Keratinocyte (primary cell): ENCODE measurements around the gene TLE6. TPM values are rescaled to one million over a fixed set of nuclear protein-coding genes. Genes with fewer than 3 reads are reported as not detected.
A peak's percentile ranks its signal among the peaks of the same experiment; 100 is the strongest.

ENCODE experiments used
- DNase-seq: peaks from one replicate; pipeline ENCODE4 v3.0.0-alpha.2; 2011; ENCODE audit warnings: low read depth, missing footprints, low spot score
- FAIRE-seq: peaks from 2 replicates; lab custom pipeline; 2011; peaks lifted over from hg19 to GRCh38; lab: Jason Lieb, UNC
- H2AFZ ChIP-seq: 2 replicates; pipeline ENCODE4 v1.6.0; 2012; ENCODE audit warnings: low read length, control low read depth, inconsistent platforms; ENCODE audit not compliant: control insufficient read depth
- H3K27ac ChIP-seq: 2 replicates; pipeline ENCODE4 v1.5.1; 2011; ENCODE audit warnings: low read length; ENCODE audit not compliant: control insufficient read depth, insufficient read depth
- H3K27me3 ChIP-seq: 3 replicates; pipeline ENCODE4 v1.6.0; 2011; ENCODE audit warnings: low read length; ENCODE audit not compliant: control insufficient read depth, insufficient read depth; ENCODE audit errors: extremely low read depth
- H3K36me3 ChIP-seq, 2 experiments: 2 replicates in 1 of 2; 3 replicates in 1 of 2; pipeline ENCODE4 v1.5.1; 2011; ENCODE audit warnings: low read length in 2 of 2, mild to moderate bottlenecking in 1 of 2; ENCODE audit not compliant: control insufficient read depth in 2 of 2, insufficient read depth in 2 of 2; ENCODE audit errors: extremely low read depth in 1 of 2
- H3K4me1 ChIP-seq: 3 replicates; pipeline ENCODE4 v1.5.1; 2011; ENCODE audit warnings: low read length; ENCODE audit not compliant: control insufficient read depth, insufficient read depth; ENCODE audit errors: extremely low read depth
- H3K4me2 ChIP-seq: 3 replicates; pipeline ENCODE4 v1.6.0; 2011; ENCODE audit warnings: low read depth, low read length; ENCODE audit not compliant: control insufficient read depth, insufficient read depth; ENCODE audit errors: extremely low read depth
- H3K4me3 ChIP-seq, 3 experiments: fragments of 200-600 bp in 1 of 3; sonication (generic) in 1 of 3; 2 replicates in 2 of 3; 3 replicates in 1 of 3; pipeline ENCODE4 v1.5.1; 2011 to 2016; ENCODE audit warnings: low read length in 3 of 3, mild to moderate bottlenecking in 3 of 3, control low read depth in 2 of 3, inconsistent platforms in 1 of 3, low read depth in 1 of 3, mixed read lengths in 1 of 3, mixed run types in 1 of 3, moderate library complexity in 1 of 3; ENCODE audit not compliant: control insufficient read depth in 2 of 3, insufficient read depth in 2 of 3; ENCODE audit errors: extremely low read depth in 1 of 3
- H3K79me2 ChIP-seq: 2 replicates; pipeline ENCODE4 v1.6.0; 2012; ENCODE audit warnings: low read length; ENCODE audit not compliant: control insufficient read depth, insufficient read depth
- H3K9ac ChIP-seq: 3 replicates; pipeline ENCODE4 v1.6.0; 2011; ENCODE audit warnings: low read length; ENCODE audit not compliant: control insufficient read depth, insufficient read depth; ENCODE audit errors: extremely low read depth
- H3K9me1 ChIP-seq: 3 replicates; pipeline ENCODE4 v1.6.0; 2011; ENCODE audit warnings: low read length; ENCODE audit not compliant: control insufficient read depth, insufficient read depth; ENCODE audit errors: extremely low read depth
- H3K9me3 ChIP-seq: 2 replicates; pipeline ENCODE4 v1.5.1; 2012; ENCODE audit warnings: low read depth, low read length; ENCODE audit not compliant: control insufficient read depth
- H4K20me1 ChIP-seq: 3 replicates; pipeline ENCODE4 v1.6.0; 2011; ENCODE audit warnings: low read length; ENCODE audit not compliant: control insufficient read depth, insufficient read depth; ENCODE audit errors: extremely low read depth
- EZH2 ChIP-seq: IDR thresholded peaks from one replicate; pipeline ENCODE4 v1.6.1; 2012; ENCODE audit warnings: inconsistent platforms, mild to moderate bottlenecking, low read length, moderate library complexity
- dilution Hi-C: fragments of 300-500 bp; cut with MboI; formaldehyde crosslinking; loops from one replicate; pipeline ENCODE4 v1.7.0; 2020; ENCODE audit warnings: low sequenced_read_pairs; ENCODE audit not compliant: extremely low pct_ligation_motif_present
- polyA plus RNA-seq, 5 experiments: library from polyadenylated mRNA; depleted of rRNA in 3 of 5; stranded (reverse) in 3 of 5; stranded (forward) in 1 of 5; unstranded in 1 of 5; fragments of >200 nt; gene quantifications; 1 replicate in 1 of 5; 2 replicates in 3 of 5; 3 replicates in 1 of 5; pipeline versions ENCODE4 v1.2.1 to v1.2.3, GENCODE V29; 2011 to 2012; ENCODE audit warnings: missing spikeins in 2 of 5, low read depth in 1 of 5, low replicate concordance in 1 of 5
- TF ChIP-seq, protein P1 (sequence below), 3 experiments: IDR thresholded peaks in 1 of 3; conservative IDR thresholded peaks in 1 of 3; optimal IDR thresholded peaks in 1 of 3; 2 replicates in 2 of 3; 3 replicates in 1 of 3; pipeline versions ENCODE3 to v1.5.1; 2011; ENCODE audit warnings: low read length in 3 of 3, mild to moderate bottlenecking in 3 of 3, moderate library complexity in 2 of 3, control low read depth in 1 of 3, inconsistent platforms in 1 of 3; ENCODE audit not compliant: insufficient read depth in 2 of 3; ENCODE audit errors: extremely low read depth in 1 of 3

TLE6 gene
- polyA plus RNA-seq, 1 donor (not counting 4 experiments of a cell fraction or from before 2014, with no cell fraction given), result 1.2 TPM

DNA sequence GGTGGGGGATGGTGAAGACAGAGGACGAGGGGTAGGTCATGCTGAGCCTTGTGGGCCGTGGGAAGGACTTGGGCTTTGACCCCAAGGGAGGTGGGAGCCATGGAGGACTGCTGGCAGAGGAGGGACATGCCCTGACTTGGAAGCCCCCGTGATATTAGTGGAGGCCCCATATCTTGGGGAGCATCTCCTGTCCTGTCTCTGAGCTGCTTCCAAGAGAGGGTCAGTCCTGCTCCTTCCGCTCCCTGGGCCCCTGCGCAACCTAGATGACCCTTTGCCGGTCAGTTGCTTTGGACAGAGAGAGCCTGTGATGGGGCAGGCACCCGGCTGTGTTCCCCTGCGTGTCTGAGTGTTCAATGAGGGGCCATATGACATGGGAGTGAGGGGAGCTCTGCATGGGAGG, 5.2 kb downstream of the TLE6 start:
- peak overlapping the region; percentile 3 for H2AFZ ChIP-seq
- H3K9me1 ChIP-seq, result no peaks in the 10 kb centered on the region
- no peaks in the 10 kb centered on the region for H3K27me3 ChIP-seq
- FAIRE-seq (no peak), DNase-seq (no peak)
- H3K9ac ChIP-seq, result no peak overlapping the region
- H3K27ac ChIP-seq, result no peak overlapping the region
- H3K4me1 ChIP-seq, result peaks cover 19% of the 10 kb centered on the region
- no peaks in the 10 kb centered on the region for H3K79me2 ChIP-seq
- dilution Hi-C loops, result no loop called here
- no peak for TF ChIP-seq EZH2
- TF ChIP-seq, protein P1, sequence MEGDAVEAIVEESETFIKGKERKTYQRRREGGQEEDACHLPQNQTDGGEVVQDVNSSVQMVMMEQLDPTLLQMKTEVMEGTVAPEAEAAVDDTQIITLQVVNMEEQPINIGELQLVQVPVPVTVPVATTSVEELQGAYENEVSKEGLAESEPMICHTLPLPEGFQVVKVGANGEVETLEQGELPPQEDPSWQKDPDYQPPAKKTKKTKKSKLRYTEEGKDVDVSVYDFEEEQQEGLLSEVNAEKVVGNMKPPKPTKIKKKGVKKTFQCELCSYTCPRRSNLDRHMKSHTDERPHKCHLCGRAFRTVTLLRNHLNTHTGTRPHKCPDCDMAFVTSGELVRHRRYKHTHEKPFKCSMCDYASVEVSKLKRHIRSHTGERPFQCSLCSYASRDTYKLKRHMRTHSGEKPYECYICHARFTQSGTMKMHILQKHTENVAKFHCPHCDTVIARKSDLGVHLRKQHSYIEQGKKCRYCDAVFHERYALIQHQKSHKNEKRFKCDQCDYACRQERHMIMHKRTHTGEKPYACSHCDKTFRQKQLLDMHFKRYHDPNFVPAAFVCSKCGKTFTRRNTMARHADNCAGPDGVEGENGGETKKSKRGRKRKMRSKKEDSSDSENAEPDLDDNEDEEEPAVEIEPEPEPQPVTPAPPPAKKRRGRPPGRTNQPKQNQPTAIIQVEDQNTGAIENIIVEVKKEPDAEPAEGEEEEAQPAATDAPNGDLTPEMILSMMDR (optimal IDR thresholded peaks at IDR 0.05 in 1 of 3, IDR thresholded peaks at IDR 0.05 in 1 of 3, conservative IDR thresholded peaks at IDR 0.05 in 1 of 3; ENCODE audit: extremely low read depth in 1 of 3, insufficient read depth in 2 of 3, low read length in 3 of 3), result no peak
- no peaks in the 10 kb centered on the region for H3K9me3 ChIP-seq
- no peak overlapping the region for H3K4me2 ChIP-seq
- no peaks in the 10 kb centered on the region for H3K36me3 ChIP-seq
- H3K4me3 ChIP-seq, result no peak overlapping the region
- no peaks in the 10 kb centered on the region for H4K20me1 ChIP-seq

DNA sequence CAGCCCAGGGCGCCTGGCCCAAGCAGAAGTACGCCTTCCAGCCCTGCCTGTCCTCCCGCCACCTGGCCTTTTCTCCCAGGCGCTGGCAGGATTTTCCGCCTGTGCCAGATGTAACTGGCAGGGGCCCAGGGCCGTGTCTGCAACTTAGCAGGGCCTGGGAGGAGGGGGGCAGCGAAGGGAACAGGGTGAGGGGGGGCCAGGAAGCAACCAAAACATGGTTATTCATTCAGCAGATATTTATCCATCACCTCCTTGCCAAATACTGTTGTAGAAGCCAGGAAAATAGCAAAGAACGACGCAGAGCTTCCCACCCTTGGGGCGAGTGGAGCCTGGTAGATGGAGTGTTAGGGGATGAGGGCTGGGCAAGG, 5.6 kb downstream of the TLE6 start:
- peak overlapping the region; percentile 45 for H3K27ac ChIP-seq
- H3K36me3 ChIP-seq, result no peaks in the 10 kb centered on the region
- H3K9me3 ChIP-seq, result no peaks in the 10 kb centered on the region
- H4K20me1 ChIP-seq, result no peaks in the 10 kb centered on the region
- no peaks in the 10 kb centered on the region for H3K9me1 ChIP-seq
- H3K4me2 ChIP-seq, result peak overlapping the region; percentile 53
- no peaks in the 10 kb centered on the region for H3K79me2 ChIP-seq
- H3K27me3 ChIP-seq, result no peaks in the 10 kb centered on the region
- dilution Hi-C loops, result no loop called here
- no peak overlapping the region for H3K4me3 ChIP-seq
- TF ChIP-seq, protein P1 (optimal IDR thresholded peaks at IDR 0.05 in 1 of 3, IDR thresholded peaks at IDR 0.05 in 1 of 3, conservative IDR thresholded peaks at IDR 0.05 in 1 of 3; ENCODE audit: extremely low read depth in 1 of 3, insufficient read depth in 2 of 3, low read length in 3 of 3), result no peak
- no peak for TF ChIP-seq EZH2
- H2AFZ ChIP-seq, result peak overlapping the region; percentile 63
- DNase-seq (no peak), FAIRE-seq (peak; percentile 78)
- H3K4me1 ChIP-seq, result peaks cover 19% of the 10 kb centered on the region
- H3K9ac ChIP-seq, result no peak overlapping the region
